Measurements from ENCODE around the gene MEIG1.
"Not testable (repeated sequence)": the region's sequence is repeated elsewhere in the genome, so short reads cannot be mapped to it uniquely, and the experiment has no call there.

The MEIG1 gene, protein sequence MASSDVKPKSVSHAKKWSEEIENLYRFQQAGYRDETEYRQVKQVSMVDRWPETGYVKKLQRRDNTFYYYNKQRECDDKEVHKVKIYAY

DNA sequence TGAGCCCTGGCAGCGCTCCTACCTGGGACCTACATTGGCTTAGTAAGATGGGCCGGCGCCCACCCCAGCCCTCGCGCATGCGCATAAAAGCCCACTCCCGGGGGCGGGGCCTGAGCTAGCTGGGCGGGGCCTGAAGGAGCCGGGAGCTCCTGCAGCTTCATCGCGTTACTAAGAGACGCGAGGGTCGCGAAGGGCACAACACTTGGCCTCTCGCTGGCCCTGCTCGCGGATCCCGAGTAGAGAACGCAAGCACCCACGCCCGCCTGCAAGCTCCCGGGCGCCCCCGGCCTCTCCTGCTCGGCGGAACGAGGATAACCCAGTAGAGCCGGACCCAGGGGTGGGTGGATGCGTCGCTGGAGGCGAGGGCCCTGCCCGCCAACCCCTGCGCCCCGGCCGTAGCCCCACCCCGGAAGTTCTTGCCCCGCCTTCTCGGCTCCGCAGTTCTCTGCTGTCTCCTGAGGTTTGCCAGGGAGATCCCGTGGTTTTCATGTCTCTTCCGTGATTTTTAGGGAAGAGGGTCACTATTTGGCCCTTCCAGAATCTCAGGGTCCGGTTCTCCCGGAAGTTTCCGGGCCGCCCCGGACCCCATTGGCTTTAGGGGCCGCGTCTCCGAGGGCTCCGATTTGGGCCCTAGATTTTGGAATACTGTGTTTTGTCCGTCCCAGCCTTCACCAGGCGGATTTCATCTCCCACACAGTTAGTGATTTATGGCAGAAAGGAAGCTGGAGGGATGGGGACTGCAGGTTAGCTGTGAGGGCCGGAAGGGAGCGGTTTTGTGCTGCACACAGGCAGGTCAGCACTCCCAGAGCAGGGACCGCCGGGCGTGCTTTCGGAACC is at the start of gene MEIG1:
TSS of gene MEIG1 (plus strand) at position 168 of the 837 bp plus-strand sequence. CDS start 7,081 bp downstream, outside the sequence.
- peak; percentile 98 for DNase-seq (ENCODE audit: low spot score)

GRCh38 chr10:14910953-14911352 is 48.2 kb upstream of the MEIG1 start:
- DNase-seq (ENCODE audit: low spot score), result no peak

GRCh38 chr10:14911801-14912200 is 47.4 kb upstream of the MEIG1 start:
- no peak for DNase-seq (ENCODE audit: low spot score)

- DNase-seq (ENCODE audit: low spot score), result no peak
These were observed 42.6 kb upstream of the MEIG1 start for GRCh38 chr10:14916600-14916999.

DNA sequence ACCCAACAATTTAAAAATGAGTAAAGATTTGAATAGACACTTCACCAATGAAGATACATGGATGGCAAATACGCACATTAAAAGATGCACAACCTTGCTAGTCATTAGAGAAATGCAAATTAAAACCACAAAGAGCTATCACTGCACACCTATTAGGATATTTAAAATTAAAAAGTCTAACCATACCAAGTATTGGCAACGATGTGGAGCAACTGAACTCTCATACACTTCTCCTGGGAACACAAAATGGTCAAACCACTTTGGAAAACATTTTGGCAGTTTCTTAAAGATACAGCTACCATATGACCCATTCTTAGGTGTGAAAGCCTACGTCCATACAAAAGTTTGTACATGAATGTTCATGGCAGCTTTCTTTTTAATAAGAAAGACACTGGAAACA is 41.4 kb upstream of the MEIG1 start:
- no peak for DNase-seq (ENCODE audit: low spot score)

GRCh38 chr10:14918964-14919363 is 40.2 kb upstream of the MEIG1 start:
- no peak for DNase-seq (ENCODE audit: low spot score)

DNA sequence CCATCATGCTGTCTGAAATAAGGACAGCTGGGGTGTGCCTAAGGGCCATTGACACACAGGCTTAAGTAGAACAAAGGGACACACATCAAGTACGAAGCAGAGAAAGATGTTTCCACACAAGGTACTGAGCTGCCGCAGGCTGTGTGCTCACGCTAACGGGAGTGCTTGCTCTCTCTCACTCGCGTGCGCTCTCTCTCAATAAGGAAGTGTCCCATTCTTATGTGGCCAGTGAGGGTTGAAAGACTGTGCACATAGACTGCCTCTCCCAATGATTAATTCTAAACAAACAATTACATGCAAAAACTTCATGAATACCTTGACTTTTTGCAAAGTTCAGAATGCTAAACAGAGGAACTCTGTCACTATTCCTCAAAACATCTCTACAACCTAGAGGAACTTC is 35.2 kb upstream of the MEIG1 start:
- no peak for DNase-seq (ENCODE audit: low spot score)

GRCh38 chr10:14925268-14925667 is 33.9 kb upstream of the MEIG1 start:
- no peak for DNase-seq (ENCODE audit: low spot score)

DNA sequence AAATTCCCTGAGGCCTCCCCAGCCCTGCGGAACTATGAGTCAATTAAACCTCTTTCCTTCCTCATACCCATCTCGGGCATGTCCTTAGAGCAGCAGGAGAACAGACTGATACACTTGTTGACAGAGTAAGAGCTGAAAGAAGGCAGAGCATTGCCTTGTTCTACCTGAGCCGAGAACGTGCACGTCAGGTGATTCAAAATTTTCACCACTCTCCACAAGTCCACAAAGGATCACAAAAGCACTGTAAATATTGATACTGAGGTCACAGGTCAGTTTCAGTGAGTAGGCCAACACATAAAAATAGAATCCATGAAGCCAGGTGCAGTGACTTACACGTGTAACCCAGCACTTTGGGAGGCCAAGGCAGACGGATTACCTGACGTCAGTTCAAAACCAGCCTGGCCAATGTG is 33.1 kb upstream of the MEIG1 start:
- DNase-seq (ENCODE audit: low spot score), result no peak

DNA sequence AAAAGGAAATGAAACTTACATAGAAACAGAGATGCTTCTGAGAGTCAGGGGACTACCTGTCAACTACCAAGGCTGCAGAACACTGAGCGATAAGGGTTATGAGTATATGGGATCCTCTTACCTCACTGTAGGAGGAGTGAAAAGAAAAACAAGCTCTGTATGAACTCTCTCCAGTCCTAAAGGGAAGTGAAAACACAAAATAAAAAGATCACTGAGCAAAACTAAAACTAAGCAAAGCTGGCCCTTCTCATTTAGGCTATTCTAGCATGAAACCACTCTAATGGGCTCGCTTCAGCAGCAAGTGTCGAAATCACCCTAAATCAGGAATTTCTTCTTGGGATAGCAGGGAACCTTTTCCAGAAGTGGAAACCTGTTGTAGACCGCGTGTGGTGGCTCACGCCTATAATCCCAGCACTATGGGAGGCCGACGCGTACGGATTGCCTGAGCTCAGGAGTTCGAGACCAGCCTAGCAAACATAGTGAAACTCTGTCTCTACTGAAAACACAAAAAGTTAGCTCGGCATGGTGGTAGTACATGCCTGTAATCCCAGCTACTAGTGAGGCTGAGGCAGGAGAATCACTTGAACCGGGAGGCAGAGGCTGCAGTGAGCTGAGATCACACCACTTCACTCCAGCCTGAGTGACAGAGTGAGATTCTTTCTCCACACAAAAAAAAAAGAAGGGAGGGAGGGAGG is 32.3 kb upstream of the MEIG1 start:
- DNase-seq (ENCODE audit: low spot score), result no peak

DNA sequence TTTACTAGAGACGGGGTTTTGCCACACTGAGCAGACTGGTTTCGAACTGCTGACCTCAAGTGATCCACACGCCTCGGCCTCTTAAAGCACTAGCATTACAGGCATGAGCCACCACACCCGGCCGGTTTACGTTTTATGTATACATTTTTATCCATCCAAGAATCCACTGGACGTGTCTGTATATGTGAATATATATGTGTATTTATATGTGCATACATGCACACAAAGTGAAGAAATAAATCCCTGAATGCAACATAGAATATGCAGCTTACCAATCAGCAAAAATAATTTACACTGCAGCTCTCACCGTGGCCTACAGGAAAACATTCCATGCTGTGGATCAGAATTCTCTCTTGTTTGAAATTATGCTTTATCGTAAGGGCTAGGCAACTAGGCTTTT is 28.6 kb upstream of the MEIG1 start:
- DNase-seq (ENCODE audit: low spot score), result no peak

GRCh38 chr10:14936584-14936983 is 22.6 kb upstream of the MEIG1 start:
- no peak for DNase-seq (ENCODE audit: low spot score)

GRCh38 chr10:14938971-14939370 is 20.2 kb upstream of the MEIG1 start:
- DNase-seq (ENCODE audit: low spot score), result not testable (repeated sequence)

DNA sequence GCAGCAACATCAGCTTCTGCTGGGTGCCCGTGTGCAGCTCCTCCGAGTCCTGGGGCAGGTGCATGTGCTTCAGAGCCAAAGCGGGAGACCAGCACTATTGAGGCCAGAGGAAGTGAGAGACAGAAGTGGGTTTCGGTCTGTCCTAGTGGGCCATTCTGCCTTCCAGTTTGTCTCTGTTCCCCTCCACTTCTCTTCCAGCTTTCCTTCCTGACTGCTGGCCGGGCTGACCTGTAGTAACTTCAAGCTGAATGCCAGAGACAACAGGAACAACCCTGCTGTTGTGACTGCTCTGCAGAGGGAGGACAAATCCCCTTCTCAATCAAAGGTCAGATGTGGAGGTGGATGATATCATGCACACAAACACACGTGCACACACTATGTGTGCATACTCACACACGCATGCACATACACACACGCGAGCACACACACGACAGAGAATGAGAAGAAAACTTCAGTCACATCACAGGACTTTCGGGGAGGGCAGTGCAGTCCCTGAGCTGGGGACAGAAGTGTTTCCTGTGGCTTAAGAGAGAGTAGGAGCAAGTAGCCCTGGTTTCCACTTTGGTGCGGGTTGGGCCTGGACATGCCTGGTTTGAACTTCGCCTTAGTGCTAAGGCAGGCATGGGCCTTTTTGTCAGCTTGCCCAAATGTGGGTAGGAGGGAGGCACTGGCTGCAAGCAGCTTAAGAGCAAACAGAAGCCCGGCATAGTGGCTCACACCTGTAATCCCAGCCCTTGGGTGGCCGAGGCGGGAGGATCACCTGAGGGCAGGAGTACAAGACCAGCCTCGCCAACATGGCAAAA is 16.8 kb upstream of the MEIG1 start:
- not testable (repeated sequence) for DNase-seq (ENCODE audit: low spot score)

DNA sequence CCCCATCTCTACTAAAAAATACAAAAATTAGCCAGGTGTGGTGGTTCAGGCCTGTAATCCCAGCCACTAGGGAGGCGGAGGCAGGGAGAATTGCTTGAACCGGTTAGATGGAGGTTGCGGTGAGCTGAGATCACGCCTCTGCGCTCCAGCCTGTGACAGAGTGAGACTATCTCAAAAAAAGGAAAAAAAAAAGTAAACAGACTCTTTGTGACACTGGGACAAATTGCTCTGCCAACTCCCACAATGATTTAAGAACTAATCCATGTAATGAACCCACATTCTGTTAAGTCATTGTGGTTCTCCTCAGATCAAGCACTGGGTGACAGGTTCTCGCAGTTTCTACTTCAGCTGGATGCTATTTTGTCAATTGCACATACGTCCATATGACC is 16.2 kb upstream of the MEIG1 start:
- DNase-seq (ENCODE audit: low spot score), result not testable (repeated sequence)

GRCh38 chr10:14945108-14945507 is 14.1 kb upstream of the MEIG1 start:
- DNase-seq (ENCODE audit: low spot score), result no peak

- no peak for DNase-seq (ENCODE audit: low spot score)
These were observed 11.9 kb upstream of the MEIG1 start for GRCh38 chr10:14947268-14947667.

GRCh38 chr10:14949291-14949690 is 9.9 kb upstream of the MEIG1 start:
- no peak for DNase-seq (ENCODE audit: low spot score)

DNA sequence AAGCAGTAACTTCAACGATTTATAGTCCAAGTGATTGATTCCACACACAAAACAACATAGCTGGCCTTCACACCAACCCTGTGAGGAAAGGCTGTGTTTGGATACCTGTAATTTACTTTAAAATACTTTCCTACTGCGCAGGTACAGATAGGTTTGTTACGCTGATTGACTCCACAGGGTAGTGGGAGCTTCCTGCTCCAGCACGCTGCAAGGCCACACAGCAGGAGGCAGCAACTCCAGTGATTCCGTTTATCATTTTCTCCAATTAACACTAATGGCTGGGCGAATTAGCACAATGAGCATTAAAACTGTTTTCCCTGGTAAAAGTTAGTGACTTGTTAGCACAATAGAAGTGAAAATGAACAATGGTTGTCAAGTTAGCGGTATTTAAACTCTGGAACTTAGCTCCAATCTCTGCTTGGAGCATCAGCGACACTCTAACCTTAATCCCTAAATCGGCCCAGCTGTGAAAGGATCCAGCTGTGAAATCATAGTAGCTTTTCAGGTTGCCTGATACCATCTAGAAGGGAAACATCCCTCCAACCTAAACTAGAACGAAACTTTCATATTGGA is 6.3 kb upstream of the MEIG1 start:
- no peak for DNase-seq (ENCODE audit: low spot score)

GRCh38 chr10:14953424-14954000 is 5.7 kb upstream of the MEIG1 start:
- DNase-seq (ENCODE audit: low spot score), result no peak

- DNase-seq (ENCODE audit: low spot score), result peak; percentile 93
These were observed 5.0 kb upstream of the MEIG1 start, which contains the start of gene DCLRE1C for GRCh38 chr10:14954001-14954770. Gene DCLRE1C (minus strand): TSS chr10:14954096. CDS start chr10:14954010, 86 bp downstream.

Data from ecto neural progenitor cell (in vitro differentiated cells).